HG02973 (cell line): ENCODE measurements around the gene MSLN.
A peak's percentile ranks its signal among the peaks of the same experiment; 100 is the strongest.
"Not testable (repeated sequence)": the region's sequence is repeated elsewhere in the genome, so short reads cannot be mapped to it uniquely, and the experiment has no call there.

Experiments used
- ATAC-seq: cut with Tn5 transposase; IDR thresholded peaks from one replicate; pipeline ENCODE4 v1.9.1; 2021; ENCODE audit warnings: moderate library complexity; ENCODE audit not compliant: unreplicated experiment

The MSLN gene

GRCh38 chr16:734208-734980 is 26.1 kb upstream of the MSLN start:
- no peak for ATAC-seq

GRCh38 chr16:734981-735881 is 25.3 kb upstream of the MSLN start:
- ATAC-seq: no peak

- no peak for ATAC-seq
These were observed 24.5 kb upstream of the MSLN start for GRCh38 chr16:735982-736453.

- no peak for ATAC-seq
These were observed 23.5 kb upstream of the MSLN start for GRCh38 chr16:736936-737481.

- no peak for ATAC-seq
These were observed 20.7 kb upstream of the MSLN start for GRCh38 chr16:739560-740458.

- no peak for ATAC-seq
These were observed 20.1 kb upstream of the MSLN start for GRCh38 chr16:740459-740763.

GRCh38 chr16:740764-741505 is 19.6 kb upstream of the MSLN start, which contains the start of gene CIAO3:
CIAO3 (minus strand) TSS chr16:740997; CDS start chr16:740985, 12 bp downstream.
- peak; percentile 81 for ATAC-seq

GRCh38 chr16:741986-742629 is 18.4 kb upstream of the MSLN start:
- no peak for ATAC-seq

- ATAC-seq: not testable (repeated sequence)
These were observed 17.6 kb upstream of the MSLN start for GRCh38 chr16:742894-743293.

- no peak for ATAC-seq
These were observed 16.6 kb upstream of the MSLN start for GRCh38 chr16:743794-744500.

- ATAC-seq: no peak
These were observed 14.8 kb upstream of the MSLN start for GRCh38 chr16:745739-746138.

- ATAC-seq: no peak
These were observed 13.9 kb upstream of the MSLN start for GRCh38 chr16:746637-747036.

- no peak for ATAC-seq
These were observed 12.4 kb upstream of the MSLN start for GRCh38 chr16:747978-748746.

- no peak for ATAC-seq
These were observed 11.5 kb upstream of the MSLN start for GRCh38 chr16:749010-749409.

- no peak for ATAC-seq
These were observed 10.0 kb upstream of the MSLN start for GRCh38 chr16:750485-750884.

- no peak for ATAC-seq
These were observed 9.2 kb upstream of the MSLN start for GRCh38 chr16:751152-752006.

- no peak for ATAC-seq
These were observed 8.6 kb upstream of the MSLN start for GRCh38 chr16:752007-752312.
